IMR-90 (cell line): ENCODE measurements around the gene TIGAR. TPM values are rescaled to one million over a fixed set of nuclear protein-coding genes. Genes with fewer than 3 reads are reported as not detected.

Source experiments
- ATAC-seq: fragments of 200-7000 bp; cut with Tn5 transposase; 2 replicates; pipeline ENCODE4 v1.9.1; 2020; ENCODE audit warnings: low read depth, mild to moderate bottlenecking, moderate library complexity
- BruUV-seq: library from RNA; stranded (reverse); fragments of 400-500 nt; replicated peaks from 2 replicates; lab custom pipeline; 2021; lab: Mats Ljungman, UMichigan
- CTCF ChIA-PET: fragments of 300-600 bp; formaldehyde crosslinking; extraction: SDS; loops from one replicate; lab custom pipeline; 2021; ENCODE audit warnings: antibody characterized with exemption; lab: Yijun Ruan, JAX
- POLR2A ChIA-PET: fragments of 300-600 bp; sonication (Branson Sonifier 250); formaldehyde crosslinking; loops from one replicate; lab custom pipeline; 2022; ENCODE audit warnings: antibody characterized with exemption; ENCODE audit not compliant: unreplicated experiment; lab: Charles Lee
- DNase-seq: peaks from one replicate; pipeline ENCODE4 v3.0.0; 2013
- H2AFZ ChIP-seq: replicated peaks from 2 replicates; pipeline ENCODE3; 2013; ENCODE audit warnings: low read length, mild to moderate bottlenecking; ENCODE audit not compliant: poor library complexity
- H2AK5ac ChIP-seq: 2 replicates; pipeline ENCODE4 v1.6.1; 2013; ENCODE audit warnings: low read depth, low read length, inconsistent platforms
- H2AK9ac ChIP-seq: replicated peaks from 2 replicates; pipeline ENCODE3; 2013; ENCODE audit warnings: mild to moderate bottlenecking, low read depth, low read length, moderate library complexity; ENCODE audit not compliant: poor library complexity
- H2BK120ac ChIP-seq: 2 replicates; pipeline ENCODE4 v1.6.1; 2013; ENCODE audit warnings: low read depth, low read length, inconsistent platforms
- H2BK15ac ChIP-seq: 3 replicates; pipeline ENCODE4 v1.6.1; 2013; ENCODE audit warnings: low read depth, low read length, inconsistent platforms
- H2BK20ac ChIP-seq: 2 replicates; pipeline ENCODE4 v1.6.1; 2013; ENCODE audit warnings: low read depth, mild to moderate bottlenecking, inconsistent platforms, low read length, moderate library complexity
- H2BK5ac ChIP-seq: 2 replicates; pipeline ENCODE4 v1.6.1; 2013; ENCODE audit warnings: mild to moderate bottlenecking, low read depth, low read length, inconsistent platforms; ENCODE audit not compliant: poor library complexity, severe bottlenecking
- H3K14ac ChIP-seq: replicated peaks from 2 replicates; pipeline ENCODE4 v1.6.1; 2013; ENCODE audit warnings: low read depth, low read length, inconsistent platforms
- H3K18ac ChIP-seq: 2 replicates; pipeline ENCODE4 v1.6.1; 2013; ENCODE audit warnings: low read depth, low read length, control low read depth
- H3K23ac ChIP-seq: 2 replicates; pipeline ENCODE4 v1.6.1; 2013; ENCODE audit warnings: low read depth, low read length, inconsistent platforms
- H3K27ac ChIP-seq: 2 replicates; pipeline ENCODE4 v1.5.1; 2013; ENCODE audit warnings: mild to moderate bottlenecking, control low read depth, low read length; ENCODE audit not compliant: insufficient read depth
- H3K27me3 ChIP-seq: 2 replicates; pipeline ENCODE4 v1.6.1; 2013; ENCODE audit warnings: low read length; ENCODE audit not compliant: control insufficient read depth, insufficient read depth
- H3K36me3 ChIP-seq: 2 replicates; pipeline ENCODE4 v1.6.1; 2013; ENCODE audit warnings: low read length, mixed read lengths; ENCODE audit not compliant: control insufficient read depth, insufficient read depth
- H3K4ac ChIP-seq: 2 replicates; pipeline ENCODE4 v1.6.1; 2013; ENCODE audit warnings: low read depth, low read length, inconsistent platforms
- H3K4me1 ChIP-seq: 2 replicates; pipeline ENCODE4 v1.6.1; 2013; ENCODE audit warnings: low read length, mixed read lengths; ENCODE audit not compliant: control insufficient read depth, insufficient read depth
- H3K4me2 ChIP-seq: 2 replicates; pipeline ENCODE4 v1.6.1; 2013; ENCODE audit warnings: low read depth, mild to moderate bottlenecking, control low read depth, low read length, moderate library complexity
- H3K4me3 ChIP-seq: 2 replicates; pipeline ENCODE4 v1.5.1; 2013; ENCODE audit warnings: low read depth, mild to moderate bottlenecking, control low read depth, low read length, moderate library complexity; ENCODE audit not compliant: insufficient read depth
- H3K56ac ChIP-seq: 2 replicates; pipeline ENCODE4 v1.6.1; 2013; ENCODE audit warnings: low read length, inconsistent platforms; ENCODE audit not compliant: insufficient read depth; ENCODE audit errors: extremely low read depth
- H3K79me1 ChIP-seq, 2 experiments: 2 replicates each; pipeline ENCODE4 v1.6.1; 2013; ENCODE audit warnings: low read length in 2 of 2, inconsistent platforms in 1 of 2, low read depth in 1 of 2
- H3K9ac ChIP-seq: 2 replicates; pipeline ENCODE4 v1.6.1; 2013; ENCODE audit warnings: low read depth, low read length, control low read depth
- H3K9me1 ChIP-seq: 2 replicates; pipeline ENCODE4 v1.6.1; 2013; ENCODE audit warnings: low read length, inconsistent platforms; ENCODE audit not compliant: insufficient read depth
- H3K9me3 ChIP-seq: 2 replicates; pipeline ENCODE4 v1.6.1; 2013; ENCODE audit warnings: low read length; ENCODE audit not compliant: control insufficient read depth, insufficient read depth
- H4K20me1 ChIP-seq: 2 replicates; pipeline ENCODE4 v1.6.1; 2013; ENCODE audit warnings: low read length, inconsistent platforms; ENCODE audit not compliant: insufficient read depth
- H4K5ac ChIP-seq: 2 replicates; pipeline ENCODE4 v1.6.1; 2013; ENCODE audit warnings: mild to moderate bottlenecking, low read depth, low read length, control low read depth
- H4K8ac ChIP-seq, 2 experiments: 2 replicates each; pipeline ENCODE4 v1.6.1; 2013; ENCODE audit warnings: low read depth in 2 of 2, low read length in 2 of 2, control low read depth in 1 of 2, inconsistent platforms in 1 of 2
- H4K91ac ChIP-seq: 2 replicates; pipeline ENCODE4 v1.6.1; 2013; ENCODE audit warnings: low read depth, low read length, inconsistent platforms; ENCODE audit not compliant: insufficient read depth
- CEBPB ChIP-seq: IDR thresholded peaks from 2 replicates; pipeline ENCODE4 v1.6.1; 2012; ENCODE audit warnings: low read depth, low read length, improper control_type of control experiment
- FOS ChIP-seq: fragments of 150-350 bp; IDR thresholded peaks from 2 replicates; pipeline ENCODE4 v1.6.1; 2016; ENCODE audit warnings: low read depth, low read length
- MAFK ChIP-seq: IDR thresholded peaks from 2 replicates; pipeline ENCODE4 v1.6.1; 2012; ENCODE audit warnings: low read depth, low read length, improper control_type of control experiment
- MAZ ChIP-seq: IDR thresholded peaks from 2 replicates; pipeline ENCODE4 v1.6.1; 2012; ENCODE audit warnings: low read depth, mild to moderate bottlenecking, low read length, improper control_type of control experiment, moderate library complexity, borderline replicate concordance
- MXI1 ChIP-seq: IDR thresholded peaks from 2 replicates; pipeline ENCODE4 v1.6.1; 2012; ENCODE audit warnings: low read depth, mild to moderate bottlenecking, low read length, moderate library complexity, borderline replicate concordance
- NFE2L2 ChIP-seq: fragments of 150-350 bp; IDR thresholded peaks from 2 replicates; pipeline ENCODE4 v1.6.1; 2016; ENCODE audit warnings: low read depth, mild to moderate bottlenecking, low read length
- RAD21 ChIP-seq: IDR thresholded peaks from 2 replicates; pipeline ENCODE4 v1.6.1; 2012; ENCODE audit warnings: low read length, improper control_type of control experiment
- RCOR1 ChIP-seq: IDR thresholded peaks from 2 replicates; pipeline ENCODE4 v1.6.1; 2012; ENCODE audit warnings: mild to moderate bottlenecking, low read length, improper control_type of control experiment; ENCODE audit not compliant: insufficient replicate concordance
- RFX5 ChIP-seq: IDR thresholded peaks from 2 replicates; pipeline ENCODE4 v1.8.0; 2012; ENCODE audit warnings: low read depth, mild to moderate bottlenecking, low read length, moderate library complexity
- SMC3 ChIP-seq: fragments of 150-350 bp; IDR thresholded peaks from 2 replicates; pipeline ENCODE4 v1.6.1; 2016; ENCODE audit warnings: low read depth, mild to moderate bottlenecking, antibody characterized with exemption, low read length, moderate library complexity
- WGBS, 2 experiments: methylation state at CpG; one replicate each; pipeline versions ENCODE4 v1.1.5 to v1.1.7; 2013; ENCODE audit warnings: missing lambda C conversion rate in 2 of 2; ENCODE audit not compliant: insufficient read length in 1 of 2; ENCODE audit errors: extremely low coverage in 2 of 2; 5-methylcytosine and 5-hydroxymethylcytosine counted together
- dilution Hi-C: fragments of 300-500 bp; cut with HindIII; formaldehyde crosslinking; loops from one replicate; pipeline ENCODE4 v1.14.3; 2018; ENCODE audit warnings: low sequenced_read_pairs; ENCODE audit not compliant: unreplicated experiment
- in situ Hi-C: fragments of 300-500 bp; cut with MboI; formaldehyde crosslinking; loops from 3 replicates; pipeline ENCODE4 v1.14.3; 2019; ENCODE audit warnings: low sequenced_read_pairs, inconsistent platforms, mixed read lengths
- intact Hi-C: fragments of 100-400 bp; cut with micrococcal nuclease; formaldehyde crosslinking; loops from 2 replicates; pipeline ENCODE4 v1.10.0; 2022
- polyA plus RNA-seq, 3 experiments: library from polyadenylated mRNA; depleted of rRNA; stranded (reverse); fragments of >200 nt; gene quantifications; 2 replicates each; pipeline ENCODE4 v1.2.3, GENCODE V29; 2012; ENCODE audit warnings: low replicate concordance in 1 of 3
- total RNA-seq: library from RNA; depleted of rRNA; stranded (reverse); fragments of >200 nt; gene quantifications from 2 replicates; pipeline ENCODE4 v1.2.3, GENCODE V29; 2012

Gene TIGAR
- total and polyA plus RNA-seq, 2 of the 4 experiments (the other 2 are of a cell fraction) = 7.3 to 13.7 TPM

DNA sequence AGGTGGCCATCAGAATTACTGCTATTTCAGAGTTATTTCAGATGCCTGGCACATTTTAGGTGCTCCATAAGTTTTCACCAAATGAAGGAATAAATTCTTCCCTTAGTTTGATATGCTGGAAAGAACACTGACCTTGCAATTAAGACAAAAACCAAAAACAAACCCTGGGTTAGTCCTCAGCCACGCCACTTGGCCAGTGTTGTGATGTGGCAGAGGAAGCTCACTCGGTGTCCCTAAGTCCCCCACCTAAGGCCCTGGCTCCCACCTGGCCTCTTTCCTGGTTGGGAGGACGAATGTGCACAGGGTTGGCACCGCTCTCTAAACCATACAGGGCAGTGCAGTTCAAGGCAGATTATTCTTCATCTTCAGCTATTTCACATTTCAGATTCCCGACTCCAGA, 72.2 kb downstream of the TIGAR start:
- in situ Hi-C loops (no loop called here), dilution Hi-C loops (no loop called here)
- H3K4ac ChIP-seq = no peak overlapping the region

More for the DNA sequence above, 72.2 kb downstream of the TIGAR start:
- H3K9ac ChIP-seq = no peak overlapping the region
- H3K9me1 ChIP-seq = no peaks in the 10 kb centered on the region
- ATAC-seq (no peak), DNase-seq (no peak)
- no peak overlapping the region for H3K18ac ChIP-seq
- no TSS peak for BruUV-seq
- no peak overlapping the region for H2BK15ac ChIP-seq
- H3K79me1 ChIP-seq = no peaks in the 10 kb centered on the region
- no peak overlapping the region for H2BK5ac ChIP-seq
- POLR2A ChIA-PET = no interaction called here
- no peak overlapping the region for H2BK120ac ChIP-seq
- H3K27me3 ChIP-seq = peaks cover 4% of the 10 kb centered on the region; the same call in 1 of the 2 replicates
- H3K14ac ChIP-seq = no peak overlapping the region
- H4K8ac ChIP-seq = no peak overlapping the region
- H3K4me1 ChIP-seq = no peaks in the 10 kb centered on the region
- H4K5ac ChIP-seq = no peak overlapping the region
- intact Hi-C loops = no loop called here
- H2BK20ac ChIP-seq = no peak overlapping the region
- no peak overlapping the region for H2AK9ac ChIP-seq
- H3K27ac ChIP-seq = no peak overlapping the region
- H2AK5ac ChIP-seq = no peak overlapping the region
- no peak overlapping the region for H3K4me2 ChIP-seq
- H4K20me1 ChIP-seq = no peaks in the 10 kb centered on the region
- H3K9me3 ChIP-seq = no peaks in the 10 kb centered on the region
- no CpG with 5 or more reads among the region's 5 CpGs for WGBS, 2 experiments
- H3K36me3 ChIP-seq = no peaks in the 10 kb centered on the region
- H3K4me3 ChIP-seq = no peak overlapping the region
- H3K56ac ChIP-seq = no peak overlapping the region
- CTCF ChIA-PET = no interaction called here
- TF ChIP-seq NFE2L2 = no peak
- no peak for TF ChIP-seq CEBPB
- TF ChIP-seq SMC3 = no peak
- TF ChIP-seq MAFK = no peak
- TF ChIP-seq MAZ = no peak
- TF ChIP-seq RAD21 = no peak
- no peak for TF ChIP-seq FOS
- no peak for TF ChIP-seq MXI1
- no peak for TF ChIP-seq RFX5
- TF ChIP-seq RCOR1 = no peak
- H3K23ac ChIP-seq = no peak overlapping the region
- H2AFZ ChIP-seq = no peak overlapping the region
- H4K91ac ChIP-seq = no peak overlapping the region
